ENCODE data around the gene TNNT2.

TNNT2 gene

DNA sequence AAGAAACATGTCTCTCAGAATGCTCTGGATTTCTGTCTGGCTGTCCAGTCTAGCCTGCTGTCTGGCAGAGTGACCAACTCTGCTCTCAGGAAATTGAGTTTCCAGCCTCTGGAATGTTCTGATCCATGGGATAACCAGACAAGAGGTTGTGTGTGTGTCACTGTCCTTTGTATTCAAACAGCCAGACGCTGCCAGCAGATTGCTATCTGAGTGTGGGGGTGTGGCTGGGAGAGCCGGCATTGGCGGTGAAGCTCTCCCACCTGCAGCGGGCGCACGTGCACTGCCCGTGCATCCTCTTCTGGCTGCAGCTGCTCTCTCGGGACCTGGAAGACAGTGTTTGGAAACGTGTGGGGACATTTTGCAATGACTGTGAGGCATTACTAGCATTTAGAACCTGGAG lies 68.1 kb downstream of the TNNT2 start:
- TF ChIP-seq, protein P1, sequence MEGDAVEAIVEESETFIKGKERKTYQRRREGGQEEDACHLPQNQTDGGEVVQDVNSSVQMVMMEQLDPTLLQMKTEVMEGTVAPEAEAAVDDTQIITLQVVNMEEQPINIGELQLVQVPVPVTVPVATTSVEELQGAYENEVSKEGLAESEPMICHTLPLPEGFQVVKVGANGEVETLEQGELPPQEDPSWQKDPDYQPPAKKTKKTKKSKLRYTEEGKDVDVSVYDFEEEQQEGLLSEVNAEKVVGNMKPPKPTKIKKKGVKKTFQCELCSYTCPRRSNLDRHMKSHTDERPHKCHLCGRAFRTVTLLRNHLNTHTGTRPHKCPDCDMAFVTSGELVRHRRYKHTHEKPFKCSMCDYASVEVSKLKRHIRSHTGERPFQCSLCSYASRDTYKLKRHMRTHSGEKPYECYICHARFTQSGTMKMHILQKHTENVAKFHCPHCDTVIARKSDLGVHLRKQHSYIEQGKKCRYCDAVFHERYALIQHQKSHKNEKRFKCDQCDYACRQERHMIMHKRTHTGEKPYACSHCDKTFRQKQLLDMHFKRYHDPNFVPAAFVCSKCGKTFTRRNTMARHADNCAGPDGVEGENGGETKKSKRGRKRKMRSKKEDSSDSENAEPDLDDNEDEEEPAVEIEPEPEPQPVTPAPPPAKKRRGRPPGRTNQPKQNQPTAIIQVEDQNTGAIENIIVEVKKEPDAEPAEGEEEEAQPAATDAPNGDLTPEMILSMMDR (IDR thresholded peaks at IDR 0.05; ENCODE audit: unreplicated experiment in 3 of 3), result peak in 1 of 3 experiments; percentile 28
- peaks cover 17% of the 10 kb centered on the region for H3K4me1 Mint-ChIP-seq
- H3K27me3 Mint-ChIP-seq (ENCODE audit: low read depth), result peaks cover 29% of the 10 kb centered on the region
- no peak overlapping the region for H3K27ac Mint-ChIP-seq
- no peak overlapping the region for H3K4me3 Mint-ChIP-seq
- H3K9me3 Mint-ChIP-seq, result no peaks in the 10 kb centered on the region
- no peaks in the 10 kb centered on the region for H3K36me3 Mint-ChIP-seq (ENCODE audit: low read depth)

All from nephron (organoid).